ENCODE measurements around the gene ATF5.

The ATF5 gene

DNA sequence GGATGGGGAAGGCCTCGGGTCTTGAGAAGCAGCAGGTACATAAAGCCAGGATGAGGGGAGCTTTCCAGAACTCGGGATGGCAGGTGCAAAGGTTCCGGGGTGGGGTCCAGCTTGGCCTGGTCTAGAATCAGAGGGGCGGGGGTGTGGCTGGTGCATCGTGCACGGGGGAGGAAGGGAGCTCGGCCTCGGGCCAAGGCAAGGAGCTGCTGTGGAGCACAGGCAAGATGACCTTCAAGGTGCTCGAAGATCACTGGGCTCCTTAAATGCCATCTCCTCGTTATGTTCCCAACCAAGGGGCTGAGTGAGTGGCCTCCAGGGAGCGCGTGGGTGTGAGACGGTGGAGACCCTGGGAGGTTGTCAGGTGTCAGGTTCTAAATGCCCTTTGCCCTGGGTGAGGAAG lies 48.1 kb downstream of the ATF5 start:
- no peak for DNase-seq (ENCODE audit: low read depth)

DNA sequence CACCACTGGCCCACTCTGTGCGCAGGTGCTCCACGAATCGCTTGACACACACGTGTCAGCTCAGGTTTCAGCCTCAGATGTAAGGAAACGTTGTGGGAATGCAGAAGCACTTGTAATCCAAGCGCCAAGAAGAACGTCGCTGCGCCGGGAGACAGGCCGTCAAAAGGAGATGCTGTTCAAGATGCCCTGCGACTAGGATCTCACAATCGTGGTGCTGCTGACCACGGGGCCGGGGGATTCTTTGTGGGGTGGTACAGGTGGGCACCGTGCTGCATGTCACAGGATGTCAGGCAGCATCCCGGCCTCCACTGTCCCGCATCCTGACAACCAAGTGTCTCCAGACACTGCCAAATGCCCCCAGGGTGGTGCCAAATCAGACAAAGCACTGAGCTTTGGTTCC lies 48.9 kb downstream of the ATF5 start:
- no peak for DNase-seq (ENCODE audit: low read depth)

DNA sequence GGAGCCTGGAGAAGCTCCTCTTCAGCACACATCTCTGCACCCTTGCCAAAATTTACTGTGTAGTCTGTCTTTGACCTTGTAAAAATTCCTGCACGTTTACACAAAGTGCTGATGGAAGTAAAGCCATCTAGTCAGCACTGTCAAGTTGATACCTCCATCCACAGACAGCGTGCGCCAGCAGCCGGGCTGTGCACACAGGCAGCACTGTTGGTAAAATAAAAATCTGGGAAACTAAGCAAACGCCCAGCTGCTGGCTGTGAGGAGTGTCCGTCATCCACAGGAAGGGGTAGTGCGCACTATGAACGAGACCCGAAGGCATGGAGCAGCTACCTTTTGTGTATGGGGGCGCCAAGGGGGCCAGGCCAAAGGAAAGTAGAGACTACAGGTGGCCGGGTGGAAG lies 49.3 kb downstream of the ATF5 start:
- DNase-seq (ENCODE audit: low read depth): no peak

DNA sequence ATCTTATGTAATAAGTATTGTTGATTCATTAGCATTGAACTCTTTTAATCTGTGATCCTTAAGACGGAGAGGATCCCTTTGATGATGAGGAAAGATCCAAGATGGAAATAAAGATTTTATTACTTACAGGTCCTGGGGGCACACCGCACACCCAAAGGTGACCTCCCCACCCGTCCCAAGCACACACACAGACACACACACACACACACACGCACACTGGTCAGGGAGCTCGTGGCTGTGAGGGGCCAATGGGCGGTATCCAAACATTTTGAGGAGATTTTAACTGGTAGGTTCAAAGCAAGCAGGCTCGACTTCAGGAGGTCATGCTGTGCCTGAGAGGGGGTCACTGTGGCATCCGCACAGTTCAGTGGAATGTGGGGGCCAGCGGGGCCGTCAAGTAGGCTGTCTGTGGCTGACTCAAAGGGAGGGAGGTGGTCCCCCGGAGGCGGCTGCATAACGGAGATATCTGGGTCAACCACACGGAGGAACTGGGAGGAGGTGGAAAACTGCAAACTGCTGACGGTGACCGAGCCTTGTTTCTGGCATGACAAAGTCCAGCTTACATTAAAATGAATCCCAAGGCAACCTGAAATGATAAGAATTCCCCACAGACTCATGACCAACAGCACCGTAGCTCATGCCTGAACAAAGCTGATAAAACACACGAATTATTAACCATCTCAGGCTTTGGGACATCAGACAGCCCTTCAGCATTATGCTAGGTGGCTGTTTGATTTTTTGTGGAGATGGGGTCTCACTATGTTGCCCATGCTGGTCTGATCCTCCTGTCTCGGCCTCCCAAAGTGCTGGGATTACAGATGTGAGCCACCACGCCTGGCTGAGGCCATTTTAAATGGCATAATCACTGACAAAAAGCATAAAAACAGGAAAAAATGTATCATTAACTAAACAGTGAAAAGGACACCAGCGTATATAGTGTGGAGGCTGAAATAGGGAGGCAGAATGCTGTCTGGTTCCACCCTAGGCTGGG lies 52.9 kb downstream of the ATF5 start:
- no peak for DNase-seq (ENCODE audit: low read depth)
